ENCODE data around the gene CEP135. TPM values are rescaled to one million over a fixed set of nuclear protein-coding genes. Genes with fewer than 3 reads are reported as not detected.
"Not testable (repeated sequence)": the region's sequence is repeated elsewhere in the genome, so short reads cannot be mapped to it uniquely, and the experiment has no call there.

CEP135 gene
- polyA plus RNA-seq, 1 donor from 2014 or later, result 5.2 TPM

DNA sequence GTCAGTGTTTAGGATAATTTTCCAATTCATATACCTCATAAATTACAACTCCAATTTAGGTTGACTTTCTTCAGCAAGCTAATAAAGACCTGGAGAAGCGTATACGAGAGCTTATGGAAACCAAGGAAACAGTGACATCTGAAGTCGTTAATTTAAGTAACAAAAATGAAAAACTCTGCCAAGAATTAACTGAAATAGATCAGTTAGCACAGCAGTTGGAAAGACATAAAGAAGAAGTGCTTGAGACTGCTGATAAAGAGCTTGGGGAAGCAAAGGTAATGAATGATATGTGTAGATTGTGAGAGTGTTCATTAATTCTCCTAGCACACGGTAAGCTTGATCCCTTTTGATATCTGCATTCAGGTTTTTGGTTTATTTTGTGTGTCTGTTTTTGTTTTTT lies 16.8 kb downstream of the CEP135 start:
- H3K27me3 ChIP-seq (ENCODE audit: insufficient read depth, low read depth, low read length), result no peaks in the 10 kb centered on the region
- H3K79me2 ChIP-seq (replicated peaks; ENCODE audit: insufficient read depth, low read length), result no peaks in the 10 kb centered on the region
- no peak overlapping the region for H3K9ac ChIP-seq (ENCODE audit: low read length)
- no peak overlapping the region for H3K27ac ChIP-seq (ENCODE audit: low read length)
- no peaks in the 10 kb centered on the region for H4K20me1 ChIP-seq (ENCODE audit: insufficient read depth)
- H3K9me3 ChIP-seq (ENCODE audit: low read length), result no peaks in the 10 kb centered on the region
- no peaks in the 10 kb centered on the region for H3K9me2 ChIP-seq (ENCODE audit: insufficient read depth, low read length)
- no peaks in the 10 kb centered on the region for H3K36me3 ChIP-seq (ENCODE audit: insufficient read depth, low read length)
- H3K4me3 ChIP-seq (ENCODE audit: low read length), result no peak overlapping the region
- H3F3A ChIP-seq (ENCODE audit: insufficient read depth, low read length, poor library complexity, severe bottlenecking), result no peaks in the 10 kb centered on the region
- TF ChIP-seq EZH2 (IDR thresholded peaks at IDR 0.05; ENCODE audit: borderline replicate concordance, insufficient read depth, low read length, poor library complexity, severe bottlenecking) (no peak), RAD21 (conservative IDR thresholded peaks at IDR 0.05) (no peak), EP300 (conservative IDR thresholded peaks at IDR 0.05; ENCODE audit: poor library complexity, severe bottlenecking) (no peak), TAF1 (IDR thresholded peaks at IDR 0.05; ENCODE audit: low read depth) (no peak), SMC3 (conservative IDR thresholded peaks at IDR 0.05; ENCODE audit: poor library complexity) (no peak), REST (IDR thresholded peaks at IDR 0.05; ENCODE audit: borderline replicate concordance) (no peak), MXI1 (conservative IDR thresholded peaks at IDR 0.05; ENCODE audit: poor library complexity, severe bottlenecking) (no peak), POLR2AphosphoS5 (IDR thresholded peaks at IDR 0.05) (no peak)
- TF ChIP-seq, protein P1, sequence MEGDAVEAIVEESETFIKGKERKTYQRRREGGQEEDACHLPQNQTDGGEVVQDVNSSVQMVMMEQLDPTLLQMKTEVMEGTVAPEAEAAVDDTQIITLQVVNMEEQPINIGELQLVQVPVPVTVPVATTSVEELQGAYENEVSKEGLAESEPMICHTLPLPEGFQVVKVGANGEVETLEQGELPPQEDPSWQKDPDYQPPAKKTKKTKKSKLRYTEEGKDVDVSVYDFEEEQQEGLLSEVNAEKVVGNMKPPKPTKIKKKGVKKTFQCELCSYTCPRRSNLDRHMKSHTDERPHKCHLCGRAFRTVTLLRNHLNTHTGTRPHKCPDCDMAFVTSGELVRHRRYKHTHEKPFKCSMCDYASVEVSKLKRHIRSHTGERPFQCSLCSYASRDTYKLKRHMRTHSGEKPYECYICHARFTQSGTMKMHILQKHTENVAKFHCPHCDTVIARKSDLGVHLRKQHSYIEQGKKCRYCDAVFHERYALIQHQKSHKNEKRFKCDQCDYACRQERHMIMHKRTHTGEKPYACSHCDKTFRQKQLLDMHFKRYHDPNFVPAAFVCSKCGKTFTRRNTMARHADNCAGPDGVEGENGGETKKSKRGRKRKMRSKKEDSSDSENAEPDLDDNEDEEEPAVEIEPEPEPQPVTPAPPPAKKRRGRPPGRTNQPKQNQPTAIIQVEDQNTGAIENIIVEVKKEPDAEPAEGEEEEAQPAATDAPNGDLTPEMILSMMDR (IDR thresholded peaks at IDR 0.05; ENCODE audit: poor library complexity, severe bottlenecking), result no peak
- no peak overlapping the region for H2AFZ ChIP-seq (ENCODE audit: low read depth, low read length)
- H3K4me2 ChIP-seq (ENCODE audit: low read length), result no peak overlapping the region

DNA sequence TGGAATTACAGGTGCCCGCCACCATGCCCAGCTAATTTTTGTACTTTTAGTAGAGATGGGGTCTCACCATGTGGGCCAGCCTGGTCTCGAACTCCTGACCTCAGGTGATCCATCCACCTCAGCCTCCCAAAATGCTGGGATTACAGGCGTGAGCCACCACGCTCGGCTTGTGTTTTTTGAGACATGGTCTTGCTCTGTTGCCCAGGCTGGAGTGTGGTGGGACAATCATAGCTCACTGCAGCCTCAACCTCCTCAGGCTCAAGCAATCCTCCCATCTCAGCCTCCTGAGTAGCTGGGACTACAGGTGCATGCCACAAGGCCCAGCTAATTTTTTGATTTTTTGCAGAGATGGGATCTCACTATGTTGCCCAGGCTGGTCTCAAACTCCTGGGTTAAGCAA lies 17.6 kb downstream of the CEP135 start:
- not testable (repeated sequence) for H3F3A ChIP-seq (ENCODE audit: insufficient read depth, low read length, poor library complexity, severe bottlenecking); H3K4me3 ChIP-seq (ENCODE audit: low read length); H3K4me2 ChIP-seq (ENCODE audit: low read length); H3K36me3 ChIP-seq (ENCODE audit: insufficient read depth, low read length); H3K27me3 ChIP-seq (ENCODE audit: insufficient read depth, low read depth, low read length); H4K20me1 ChIP-seq (ENCODE audit: insufficient read depth); H2AFZ ChIP-seq (ENCODE audit: low read depth, low read length); H3K27ac ChIP-seq (ENCODE audit: low read length); H3K9ac ChIP-seq (ENCODE audit: low read length); H3K9me2 ChIP-seq (ENCODE audit: insufficient read depth, low read length); H3K79me2 ChIP-seq (replicated peaks; ENCODE audit: insufficient read depth, low read length); H3K9me3 ChIP-seq (ENCODE audit: low read length)

- Histone ChIP-seq H3K27me3 (ENCODE audit: insufficient read depth, low read depth, low read length) (no peaks in the 10 kb centered on the region), H3K9me3 (ENCODE audit: low read length) (no peaks in the 10 kb centered on the region), H3K36me3 (ENCODE audit: insufficient read depth, low read length) (no peaks in the 10 kb centered on the region), H3K4me2 (ENCODE audit: low read length) (no peak overlapping the region), H3K9ac (ENCODE audit: low read length) (no peak overlapping the region), H4K20me1 (ENCODE audit: insufficient read depth) (no peaks in the 10 kb centered on the region), H2AFZ (ENCODE audit: low read depth, low read length) (no peak overlapping the region), H3K9me2 (ENCODE audit: insufficient read depth, low read length) (no peaks in the 10 kb centered on the region), H3K79me2 (replicated peaks; ENCODE audit: insufficient read depth, low read length) (no peaks in the 10 kb centered on the region), H3K4me3 (ENCODE audit: low read length) (no peak overlapping the region), H3F3A (ENCODE audit: insufficient read depth, low read length, poor library complexity, severe bottlenecking) (no peaks in the 10 kb centered on the region), H3K27ac (ENCODE audit: low read length) (no peak overlapping the region)
- TF ChIP-seq REST (IDR thresholded peaks at IDR 0.05; ENCODE audit: borderline replicate concordance) (no peak), RAD21 (conservative IDR thresholded peaks at IDR 0.05) (no peak), TAF1 (IDR thresholded peaks at IDR 0.05; ENCODE audit: low read depth) (no peak), SMC3 (conservative IDR thresholded peaks at IDR 0.05; ENCODE audit: poor library complexity) (no peak), EP300 (conservative IDR thresholded peaks at IDR 0.05; ENCODE audit: poor library complexity, severe bottlenecking) (no peak), POLR2AphosphoS5 (IDR thresholded peaks at IDR 0.05) (no peak), MXI1 (conservative IDR thresholded peaks at IDR 0.05; ENCODE audit: poor library complexity, severe bottlenecking) (no peak), EZH2 (IDR thresholded peaks at IDR 0.05; ENCODE audit: borderline replicate concordance, insufficient read depth, low read length, poor library complexity, severe bottlenecking) (no peak)
- TF ChIP-seq, protein P1 (IDR thresholded peaks at IDR 0.05; ENCODE audit: poor library complexity, severe bottlenecking), result no peak
Measured at GRCh38 chr4:55967376-55967775, 18.6 kb downstream of the CEP135 start.
